SK-N-SH (cell line): ENCODE results near the gene ATP2B3. TPM values are rescaled to one million over a fixed set of nuclear protein-coding genes. Genes with fewer than 3 reads are reported as not detected.

Source experiments
- CTCF ChIA-PET: fragments of 300-600, 350-600 bp; formaldehyde crosslinking; extraction: SDS; loops from one replicate; lab custom pipeline; 2021; lab: Yijun Ruan, JAX
- POLR2A ChIA-PET: fragments of 350-600 bp; sonication (Branson Sonifier 250); formaldehyde crosslinking; extraction: SDS; loops from one replicate; lab custom pipeline; 2020; ENCODE audit warnings: antibody characterized with exemption, inconsistent platforms; lab: Yijun Ruan, JAX
- DNase-seq: peaks from one replicate; pipeline ENCODE4 v3.0.0; 2012
- H2AFZ ChIP-seq: fragments of 200-600 bp; sonication (generic); 2 replicates; pipeline ENCODE4 v1.8.1; 2016; ENCODE audit warnings: antibody characterized with exemption, mild to moderate bottlenecking, low read depth
- H3F3A ChIP-seq: fragments of 200-600 bp; sonication (generic); replicated peaks from 2 replicates; pipeline ENCODE3; 2016; ENCODE audit warnings: antibody characterized with exemption, mild to moderate bottlenecking; ENCODE audit not compliant: insufficient read depth
- H3K27ac ChIP-seq, 2 experiments: fragments of 200-500 bp in 1 of 2; fragments of 200-600 bp in 1 of 2; sonication (Bioruptor generic) in 1 of 2; sonication (generic), shearing (Covaris generic) in 1 of 2; 2 replicates each; pipeline versions ENCODE4 v1.5.1 to v1.6.1; 2014 to 2016; ENCODE audit warnings: low read depth in 2 of 2, inconsistent platforms in 1 of 2, low read length in 1 of 2, mild to moderate bottlenecking in 1 of 2, mixed read lengths in 1 of 2
- H3K27me3 ChIP-seq: fragments of 200-600 bp; sonication (generic), shearing (Covaris generic); 2 replicates; pipeline ENCODE4 v1.6.1; 2016; ENCODE audit warnings: mixed run types; ENCODE audit not compliant: insufficient read depth
- H3K36me3 ChIP-seq, 2 experiments: fragments of 200-500 bp in 1 of 2; fragments of 200-600 bp in 1 of 2; sonication (Bioruptor generic) in 1 of 2; sonication (generic) in 1 of 2; replicated peaks in 1 of 2; 2 replicates each; pipeline versions ENCODE3 to v1.5.1; 2014 to 2016; ENCODE audit warnings: low read length in 1 of 2, mild to moderate bottlenecking in 1 of 2; ENCODE audit not compliant: insufficient read depth in 2 of 2, control insufficient read depth in 1 of 2
- H3K4me1 ChIP-seq, 2 experiments: fragments of 200-500 bp in 1 of 2; fragments of 200-600 bp in 1 of 2; sonication (Bioruptor generic) in 1 of 2; sonication (generic), shearing (Covaris generic) in 1 of 2; 2 replicates each; pipeline versions ENCODE4 v1.5.1 to v1.6.1; 2014 to 2016; ENCODE audit warnings: low read depth in 1 of 2, low read length in 1 of 2, mixed run types in 1 of 2; ENCODE audit not compliant: insufficient read depth in 2 of 2, control insufficient read depth in 1 of 2
- H3K4me2 ChIP-seq: fragments of 200-600 bp; sonication (generic), shearing (Covaris generic); 2 replicates; pipeline ENCODE4 v1.6.1; 2017; ENCODE audit warnings: mixed run types
- H3K4me3 ChIP-seq, 2 experiments: fragments of 200-500 bp in 1 of 2; fragments of 200-600 bp in 1 of 2; sonication (Bioruptor generic) in 1 of 2; sonication (generic), shearing (Covaris generic) in 1 of 2; 2 replicates each; pipeline versions ENCODE4 v1.5.1 to v1.8.1; 2014 to 2016; ENCODE audit warnings: low read depth in 2 of 2, inconsistent platforms in 1 of 2, low read length in 1 of 2, mild to moderate bottlenecking in 1 of 2, mixed read lengths in 1 of 2, moderate library complexity in 1 of 2
- H3K79me2 ChIP-seq: fragments of 200-600 bp; sonication (generic); 2 replicates; pipeline ENCODE4 v1.8.1; 2017; ENCODE audit warnings: mild to moderate bottlenecking; ENCODE audit not compliant: insufficient read depth
- H3K9ac ChIP-seq: fragments of 200-600 bp; sonication (generic); 2 replicates; pipeline ENCODE4 v1.6.1; 2017; ENCODE audit warnings: mixed run types
- H3K9me2 ChIP-seq: fragments of 200-600 bp; sonication (generic); 2 replicates; pipeline ENCODE4 v1.6.1; 2017; ENCODE audit warnings: mixed run types
- H3K9me3 ChIP-seq: fragments of 200-600 bp; sonication (generic); 2 replicates; pipeline ENCODE4 v1.6.1; 2017; ENCODE audit warnings: mixed run types, mild to moderate bottlenecking, moderate library complexity
- H4K20me1 ChIP-seq: fragments of 200-600 bp; sonication (generic); 2 replicates; pipeline ENCODE4 v1.6.1; 2017; ENCODE audit warnings: mild to moderate bottlenecking, mixed run types; ENCODE audit not compliant: insufficient read depth
- EZH2phosphoT487 ChIP-seq: fragments of 200-600 bp; sonication (generic); IDR thresholded peaks from 2 replicates; pipeline ENCODE4 v1.6.1; 2017; ENCODE audit warnings: low read depth, mixed run types, mild to moderate bottlenecking, antibody characterized with exemption, moderate library complexity, borderline replicate concordance
- IRF3 ChIP-seq: fragments of 150-350 bp; IDR thresholded peaks from 2 replicates; pipeline ENCODE4 v1.6.1; 2016; ENCODE audit warnings: mild to moderate bottlenecking, low read depth, low read length
- MEF2A ChIP-seq: IDR thresholded peaks from 2 replicates; pipeline ENCODE4 v1.4.0; 2012; ENCODE audit warnings: low read depth, borderline replicate concordance
- MXI1 ChIP-seq: IDR thresholded peaks from 2 replicates; pipeline ENCODE4 v1.6.1; 2012; ENCODE audit warnings: mild to moderate bottlenecking, low read depth, low read length, improper control_type of control experiment
- REST ChIP-seq: IDR thresholded peaks from 2 replicates; pipeline ENCODE4 v1.6.1; 2012; ENCODE audit warnings: mild to moderate bottlenecking, low read depth, low read length, moderate library complexity
- USF2 ChIP-seq: fragments of 150-350 bp; IDR thresholded peaks from 2 replicates; pipeline ENCODE4 v1.6.1; 2017; ENCODE audit warnings: antibody characterized with exemption, low read length, low read depth, borderline replicate concordance
- WGBS: methylation state at CpG from one replicate; pipeline ENCODE4 v1.1.6; 2017; ENCODE audit warnings: low lambda C conversion rate; 5-methylcytosine and 5-hydroxymethylcytosine counted together
- polyA plus RNA-seq, 3 experiments: library from polyadenylated mRNA; depleted of rRNA; stranded (reverse); fragments of >200 nt; gene quantifications; 2 replicates each; pipeline ENCODE4 v1.2.3, GENCODE V29; 2012
- TF ChIP-seq, protein P1 (sequence below): IDR thresholded peaks from 2 replicates; pipeline ENCODE4 v1.4.0; 2012; ENCODE audit warnings: low read depth, borderline replicate concordance
- TF ChIP-seq, protein P2 (sequence below): IDR thresholded peaks from 2 replicates; pipeline ENCODE4 v1.4.0; 2012; ENCODE audit warnings: low read depth, borderline replicate concordance

Gene ATP2B3
- polyA plus RNA-seq, 1 of the 3 experiments (the other 2 are of a cell fraction), result 0.16 TPM

GRCh38 chrX:153561337-153561736 is 43.9 kb downstream of the ATP2B3 start:
- H3K27ac ChIP-seq, result no peak overlapping the region
- 17% methylated on average over 2 of the region's 7 CpGs for WGBS
- H2AFZ ChIP-seq, result no peak overlapping the region
- H3K4me1 ChIP-seq, result no peaks in the 10 kb centered on the region
- peaks cover 72% of the 10 kb centered on the region for H3K27me3 ChIP-seq
- H3K9me3 ChIP-seq, result no peaks in the 10 kb centered on the region
- ChIA-PET POLR2A (no interaction called here), CTCF (interaction anchor here (4.0 kb wide), 1 partner anchor 107 kb away, joined by 20 read pairs; no protein-coding TSS in a partner anchor)
- no peaks in the 10 kb centered on the region for H3F3A ChIP-seq
- H3K9me2 ChIP-seq, result no peaks in the 10 kb centered on the region
- H3K9ac ChIP-seq, result no peak overlapping the region
- H3K79me2 ChIP-seq, result no peaks in the 10 kb centered on the region
- TF ChIP-seq, protein P1, sequence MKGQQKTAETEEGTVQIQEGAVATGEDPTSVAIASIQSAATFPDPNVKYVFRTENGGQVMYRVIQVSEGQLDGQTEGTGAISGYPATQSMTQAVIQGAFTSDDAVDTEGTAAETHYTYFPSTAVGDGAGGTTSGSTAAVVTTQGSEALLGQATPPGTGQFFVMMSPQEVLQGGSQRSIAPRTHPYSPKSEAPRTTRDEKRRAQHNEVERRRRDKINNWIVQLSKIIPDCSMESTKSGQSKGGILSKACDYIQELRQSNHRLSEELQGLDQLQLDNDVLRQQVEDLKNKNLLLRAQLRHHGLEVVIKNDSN, result no peak
- TF ChIP-seq EZH2phosphoT487 (no peak), IRF3 (no peak), USF2 (no peak), MEF2A (no peak)
- no peak overlapping the region for H3K4me3 ChIP-seq
- H3K4me2 ChIP-seq, result no peak overlapping the region
- H4K20me1 ChIP-seq, result no peaks in the 10 kb centered on the region
- no peak for DNase-seq
- no peaks in the 10 kb centered on the region for H3K36me3 ChIP-seq

- CTCF ChIA-PET, result interaction anchor here (0.6 to 4.0 kb wide), 4 partner anchors 23 to 146 kb away, joined by 3 to 20 read pairs (median 12); no protein-coding TSS in a partner anchor
Observed at GRCh38 chrX:153562546-153562945, 45.1 kb downstream of the ATP2B3 start.

More at GRCh38 chrX:153562546-153562945, 45.1 kb downstream of the ATP2B3 start:
- Histone ChIP-seq H3F3A (no peaks in the 10 kb centered on the region), H2AFZ (no peak overlapping the region), H3K4me2 (no peak overlapping the region), H3K27me3 (peaks cover 71% of the 10 kb centered on the region), H3K79me2 (no peaks in the 10 kb centered on the region), H3K9ac (no peak overlapping the region), H3K9me3 (no peaks in the 10 kb centered on the region), H4K20me1 (no peaks in the 10 kb centered on the region), H3K36me3 (no peaks in the 10 kb centered on the region), H3K4me3 (no peak overlapping the region), H3K27ac (no peak overlapping the region), H3K9me2 (no peaks in the 10 kb centered on the region), H3K4me1 (no peaks in the 10 kb centered on the region)
- TF ChIP-seq MXI1 (no peak), REST (no peak), USF2 (no peak)
- TF ChIP-seq, protein P2, sequence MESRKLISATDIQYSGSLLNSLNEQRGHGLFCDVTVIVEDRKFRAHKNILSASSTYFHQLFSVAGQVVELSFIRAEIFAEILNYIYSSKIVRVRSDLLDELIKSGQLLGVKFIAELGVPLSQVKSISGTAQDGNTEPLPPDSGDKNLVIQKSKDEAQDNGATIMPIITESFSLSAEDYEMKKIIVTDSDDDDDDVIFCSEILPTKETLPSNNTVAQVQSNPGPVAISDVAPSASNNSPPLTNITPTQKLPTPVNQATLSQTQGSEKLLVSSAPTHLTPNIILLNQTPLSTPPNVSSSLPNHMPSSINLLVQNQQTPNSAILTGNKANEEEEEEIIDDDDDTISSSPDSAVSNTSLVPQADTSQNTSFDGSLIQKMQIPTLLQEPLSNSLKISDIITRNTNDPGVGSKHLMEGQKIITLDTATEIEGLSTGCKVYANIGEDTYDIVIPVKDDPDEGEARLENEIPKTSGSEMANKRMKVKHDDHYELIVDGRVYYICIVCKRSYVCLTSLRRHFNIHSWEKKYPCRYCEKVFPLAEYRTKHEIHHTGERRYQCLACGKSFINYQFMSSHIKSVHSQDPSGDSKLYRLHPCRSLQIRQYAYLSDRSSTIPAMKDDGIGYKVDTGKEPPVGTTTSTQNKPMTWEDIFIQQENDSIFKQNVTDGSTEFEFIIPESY, result no peak
- POLR2A ChIA-PET, result no interaction called here
- peak; percentile 50 for DNase-seq
- WGBS, result 58% methylated on average over 9 of the region's 9 CpGs
